ENCODE measurements around the gene RANGRF. TPM values are rescaled to one million over a fixed set of nuclear protein-coding genes. Genes with fewer than 3 reads are reported as not detected.

The RANGRF gene
- polyA plus RNA-seq, 1 of the 3 experiments (the other 2 are of a cell fraction): 55.9 TPM

DNA sequence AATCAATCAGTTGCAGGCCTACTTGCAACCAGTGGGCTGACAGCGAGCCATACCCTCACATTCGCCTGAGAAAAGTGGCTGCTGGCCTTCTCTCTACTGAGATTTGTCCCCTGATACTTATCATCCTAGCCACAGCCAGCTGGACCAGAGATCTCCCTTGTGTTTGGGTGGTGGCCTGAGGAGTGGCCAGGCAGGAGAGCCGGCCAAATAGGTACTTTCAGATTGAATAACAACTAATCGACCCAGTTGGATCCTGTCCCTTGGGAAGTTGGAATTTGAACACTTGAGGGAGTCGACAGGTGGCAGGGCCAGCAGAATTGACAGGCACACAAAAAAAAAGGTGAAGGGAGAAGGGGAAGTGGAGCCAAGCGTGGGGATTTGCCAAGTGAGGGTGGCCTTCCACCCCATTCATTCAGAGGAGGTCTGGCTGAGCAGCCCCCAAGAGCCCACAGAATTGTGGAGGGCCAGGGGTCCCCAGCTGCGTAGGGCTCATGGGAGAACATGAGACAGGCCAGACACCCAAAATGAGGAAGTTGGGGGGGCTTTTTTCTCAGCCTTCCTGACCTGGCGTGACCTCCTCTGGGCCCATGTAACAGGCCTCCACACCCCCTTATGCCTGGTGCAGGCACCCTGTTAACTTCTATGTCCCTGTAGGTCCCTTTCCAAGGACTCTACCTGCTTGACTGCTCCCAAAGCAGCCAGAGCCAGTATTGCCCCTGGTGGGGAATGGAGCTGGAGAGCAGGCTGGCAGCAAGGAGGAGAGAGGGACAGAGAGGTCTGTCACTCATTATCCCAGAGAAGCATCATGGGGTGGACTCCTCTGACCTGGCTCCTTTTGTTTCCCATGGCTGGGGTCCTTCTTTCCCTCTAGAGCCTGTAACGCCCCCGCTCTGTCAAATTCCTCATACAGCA, 2.9 kb upstream of the RANGRF start:
- no peaks in the 10 kb centered on the region for H3K9me3 ChIP-seq
- WGBS (ENCODE audit: low lambda C conversion rate): 83% methylated on average over 10 of the region's 10 CpGs
- no peak overlapping the region for H3K4me3 ChIP-seq (ENCODE audit: low read depth in 2 of 2, low read length in 1 of 2)
- H3K9me2 ChIP-seq: no peaks in the 10 kb centered on the region
- peaks cover 3% of the 10 kb centered on the region for H3K79me2 ChIP-seq (ENCODE audit: insufficient read depth)
- peaks cover 4% of the 10 kb centered on the region for H3F3A ChIP-seq (replicated peaks; ENCODE audit: insufficient read depth)
- H3K27ac ChIP-seq (ENCODE audit: low read depth in 2 of 2, low read length in 1 of 2): no peak overlapping the region
- no peak overlapping the region for H3K9ac ChIP-seq
- no peak for DNase-seq
- CTCF ChIA-PET: interaction anchor here (1.7 kb wide), 1 partner anchor 15 kb away, joined by 7 read pairs; no protein-coding TSS in a partner anchor
- no peaks in the 10 kb centered on the region for H4K20me1 ChIP-seq (ENCODE audit: insufficient read depth)
- peaks cover 5 to 15% of the 10 kb centered on the region in 2 experiments; a peak in 2 of 4 replicates for H3K4me1 ChIP-seq (ENCODE audit: control insufficient read depth in 1 of 2, insufficient read depth in 2 of 2, low read depth in 1 of 2, low read length in 1 of 2)
- no peak overlapping the region for H3K4me2 ChIP-seq
- H2AFZ ChIP-seq (ENCODE audit: low read depth): no peak overlapping the region
- no peaks in the 10 kb centered on the region for H3K27me3 ChIP-seq (ENCODE audit: insufficient read depth)
- no peaks in the 10 kb centered on the region for H3K36me3 ChIP-seq (replicated peaks in 1 of 2; ENCODE audit: control insufficient read depth in 1 of 2, insufficient read depth in 2 of 2, low read length in 1 of 2)
- TF ChIP-seq MEF2A (IDR thresholded peaks at IDR 0.05; ENCODE audit: borderline replicate concordance, low read depth) (no peak), TCF12 (IDR thresholded peaks at IDR 0.05) (no peak), EP300 (IDR thresholded peaks at IDR 0.05; ENCODE audit: borderline replicate concordance in 1 of 2, low read depth in 1 of 2, low read length in 1 of 2) (no peak), GATA2 (CRISPR knock-in tag; IDR thresholded peaks at IDR 0.05) (no peak)
- POLR2A ChIA-PET: no interaction called here

DNA sequence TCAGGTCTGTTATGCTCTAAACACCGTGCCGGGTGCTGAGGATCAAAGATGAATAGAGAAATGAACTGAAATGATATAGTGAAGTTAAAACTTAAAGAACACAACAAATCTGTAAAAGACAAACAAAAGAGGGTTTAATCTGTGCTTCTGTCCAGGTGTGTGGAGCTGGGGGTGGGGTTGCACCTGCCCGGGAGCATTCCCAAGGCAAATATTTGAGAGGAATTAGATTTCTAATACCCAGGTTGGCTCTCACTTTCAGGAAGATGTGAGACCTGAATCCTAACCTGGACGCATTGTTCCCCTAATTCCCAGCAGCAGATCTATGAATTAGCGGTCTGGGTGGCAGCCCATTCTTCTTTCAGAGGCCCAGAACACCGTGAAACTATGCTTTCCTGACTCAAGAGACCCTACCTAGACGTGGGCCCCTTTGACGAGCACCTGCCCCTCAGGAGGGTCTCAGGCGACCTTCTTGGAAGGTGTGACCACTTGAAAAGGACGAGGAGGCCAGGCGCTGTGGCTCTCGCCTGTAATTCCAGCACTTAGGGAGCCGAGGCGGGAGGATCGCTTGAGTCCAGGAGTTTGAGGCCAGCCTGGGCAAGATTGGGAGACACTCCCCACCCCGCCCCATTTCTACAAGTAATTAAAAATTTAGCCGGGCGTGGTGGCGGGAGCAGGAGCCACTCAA, 677 bp upstream of the RANGRF start:
- WGBS (ENCODE audit: low lambda C conversion rate): 42% methylated on average over 17 of the region's 19 CpGs
- Histone ChIP-seq H3K9ac (peak overlapping the region; percentile 91), H3K36me3 (replicated peaks in 1 of 2; ENCODE audit: control insufficient read depth in 1 of 2, insufficient read depth in 2 of 2, low read length in 1 of 2) (no peaks in the 10 kb centered on the region), H3K4me2 (peak overlapping the region; percentile 99), H2AFZ (ENCODE audit: low read depth) (peak overlapping the region; percentile 76), H3K27me3 (ENCODE audit: insufficient read depth) (no peaks in the 10 kb centered on the region), H3K9me3 (no peaks in the 10 kb centered on the region), H3K4me3 (ENCODE audit: low read depth in 2 of 2, low read length in 1 of 2) (peak overlapping the region; percentile 57 to 95), H3F3A (replicated peaks; ENCODE audit: insufficient read depth) (no peaks in the 10 kb centered on the region), H3K79me2 (ENCODE audit: insufficient read depth) (peaks cover 3% of the 10 kb centered on the region), H3K27ac (ENCODE audit: low read depth in 2 of 2, low read length in 1 of 2) (peak overlapping the region; percentile 51 to 89; a peak in 2 of 4 replicates), H3K4me1 (ENCODE audit: control insufficient read depth in 1 of 2, insufficient read depth in 2 of 2, low read depth in 1 of 2, low read length in 1 of 2) (peaks cover 5 to 16% of the 10 kb centered on the region in 2 experiments; a peak in 1 of 4 replicates), H3K9me2 (no peaks in the 10 kb centered on the region), H4K20me1 (ENCODE audit: insufficient read depth) (no peaks in the 10 kb centered on the region)
- no peak for DNase-seq
- ChIA-PET CTCF (interaction anchor here (1.4 kb wide), 1 partner anchor 61 kb away, joined by 6 read pairs; no protein-coding TSS in a partner anchor), POLR2A (interaction anchor here (0.6 to 1.3 kb wide), 3 partner anchors 17 to 67 kb away, joined by 3 to 9 read pairs (median 4); partner anchors contain the start of gene CTC1)
- TF ChIP-seq, protein P1, sequence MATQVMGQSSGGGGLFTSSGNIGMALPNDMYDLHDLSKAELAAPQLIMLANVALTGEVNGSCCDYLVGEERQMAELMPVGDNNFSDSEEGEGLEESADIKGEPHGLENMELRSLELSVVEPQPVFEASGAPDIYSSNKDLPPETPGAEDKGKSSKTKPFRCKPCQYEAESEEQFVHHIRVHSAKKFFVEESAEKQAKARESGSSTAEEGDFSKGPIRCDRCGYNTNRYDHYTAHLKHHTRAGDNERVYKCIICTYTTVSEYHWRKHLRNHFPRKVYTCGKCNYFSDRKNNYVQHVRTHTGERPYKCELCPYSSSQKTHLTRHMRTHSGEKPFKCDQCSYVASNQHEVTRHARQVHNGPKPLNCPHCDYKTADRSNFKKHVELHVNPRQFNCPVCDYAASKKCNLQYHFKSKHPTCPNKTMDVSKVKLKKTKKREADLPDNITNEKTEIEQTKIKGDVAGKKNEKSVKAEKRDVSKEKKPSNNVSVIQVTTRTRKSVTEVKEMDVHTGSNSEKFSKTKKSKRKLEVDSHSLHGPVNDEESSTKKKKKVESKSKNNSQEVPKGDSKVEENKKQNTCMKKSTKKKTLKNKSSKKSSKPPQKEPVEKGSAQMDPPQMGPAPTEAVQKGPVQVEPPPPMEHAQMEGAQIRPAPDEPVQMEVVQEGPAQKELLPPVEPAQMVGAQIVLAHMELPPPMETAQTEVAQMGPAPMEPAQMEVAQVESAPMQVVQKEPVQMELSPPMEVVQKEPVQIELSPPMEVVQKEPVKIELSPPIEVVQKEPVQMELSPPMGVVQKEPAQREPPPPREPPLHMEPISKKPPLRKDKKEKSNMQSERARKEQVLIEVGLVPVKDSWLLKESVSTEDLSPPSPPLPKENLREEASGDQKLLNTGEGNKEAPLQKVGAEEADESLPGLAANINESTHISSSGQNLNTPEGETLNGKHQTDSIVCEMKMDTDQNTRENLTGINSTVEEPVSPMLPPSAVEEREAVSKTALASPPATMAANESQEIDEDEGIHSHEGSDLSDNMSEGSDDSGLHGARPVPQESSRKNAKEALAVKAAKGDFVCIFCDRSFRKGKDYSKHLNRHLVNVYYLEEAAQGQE (IDR thresholded peaks at IDR 0.05; ENCODE audit: low read depth, low read length): no peak
- TF ChIP-seq GATA2 (CRISPR knock-in tag; IDR thresholded peaks at IDR 0.05) (no peak), POLR2AphosphoS5 (IDR thresholded peaks at IDR 0.05; ENCODE audit: low read depth, low read length) (no peak), EZH2phosphoT487 (IDR thresholded peaks at IDR 0.05; ENCODE audit: borderline replicate concordance, low read depth) (no peak), RXRA (IDR thresholded peaks at IDR 0.05; ENCODE audit: borderline replicate concordance, low read depth) (no peak), FOSL2 (IDR thresholded peaks at IDR 0.05; ENCODE audit: borderline replicate concordance, low read depth) (no peak), NFIC (IDR thresholded peaks at IDR 0.05; ENCODE audit: borderline replicate concordance) (no peak), FOXM1 (IDR thresholded peaks at IDR 0.05; ENCODE audit: low read depth) (no peak), ELF1 (IDR thresholded peaks at IDR 0.05) (no peak), RAD21 (IDR thresholded peaks at IDR 0.05; ENCODE audit: low read length) (no peak), CHD2 (IDR thresholded peaks at IDR 0.05; ENCODE audit: low read length, partially characterized antibody) (no peak), SIN3A (IDR thresholded peaks at IDR 0.05; ENCODE audit: borderline replicate concordance, low read depth, low read length) (no peak), EP300 (IDR thresholded peaks at IDR 0.05; ENCODE audit: borderline replicate concordance in 1 of 2, low read depth in 1 of 2, low read length in 1 of 2) (no peak)
- TF ChIP-seq, protein P2, sequence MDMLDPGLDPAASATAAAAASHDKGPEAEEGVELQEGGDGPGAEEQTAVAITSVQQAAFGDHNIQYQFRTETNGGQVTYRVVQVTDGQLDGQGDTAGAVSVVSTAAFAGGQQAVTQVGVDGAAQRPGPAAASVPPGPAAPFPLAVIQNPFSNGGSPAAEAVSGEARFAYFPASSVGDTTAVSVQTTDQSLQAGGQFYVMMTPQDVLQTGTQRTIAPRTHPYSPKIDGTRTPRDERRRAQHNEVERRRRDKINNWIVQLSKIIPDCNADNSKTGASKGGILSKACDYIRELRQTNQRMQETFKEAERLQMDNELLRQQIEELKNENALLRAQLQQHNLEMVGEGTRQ (IDR thresholded peaks at IDR 0.05; ENCODE audit: borderline replicate concordance, low read depth, low read length): no peak
- TF ChIP-seq, protein P3, sequence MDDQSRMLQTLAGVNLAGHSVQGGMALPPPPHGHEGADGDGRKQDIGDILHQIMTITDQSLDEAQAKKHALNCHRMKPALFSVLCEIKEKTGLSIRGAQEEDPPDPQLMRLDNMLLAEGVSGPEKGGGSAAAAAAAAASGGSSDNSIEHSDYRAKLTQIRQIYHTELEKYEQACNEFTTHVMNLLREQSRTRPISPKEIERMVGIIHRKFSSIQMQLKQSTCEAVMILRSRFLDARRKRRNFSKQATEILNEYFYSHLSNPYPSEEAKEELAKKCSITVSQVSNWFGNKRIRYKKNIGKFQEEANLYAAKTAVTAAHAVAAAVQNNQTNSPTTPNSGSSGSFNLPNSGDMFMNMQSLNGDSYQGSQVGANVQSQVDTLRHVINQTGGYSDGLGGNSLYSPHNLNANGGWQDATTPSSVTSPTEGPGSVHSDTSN (IDR thresholded peaks at IDR 0.05): no peak

All from SK-N-SH (cell line).